ENCODE results near the gene AHCYL2.

The AHCYL2 gene

DNA sequence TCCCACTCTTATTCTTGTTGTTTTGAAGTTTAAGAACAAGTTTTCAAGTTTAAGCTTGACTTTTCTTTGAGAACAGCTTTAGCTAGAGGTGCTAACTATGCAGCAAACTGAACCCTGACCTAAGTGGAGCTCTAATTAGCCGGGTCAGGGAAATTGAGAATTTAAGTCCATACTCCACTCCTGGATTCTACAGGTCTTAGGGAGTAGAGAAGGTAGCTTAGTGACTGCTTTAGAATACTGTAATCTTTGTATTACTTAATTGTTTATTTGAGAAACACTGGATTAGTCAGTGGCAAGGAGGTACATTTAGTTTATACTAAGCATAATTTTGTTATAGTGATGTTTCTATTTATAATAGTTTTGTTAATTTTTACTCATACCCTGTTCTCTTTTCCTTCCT lies 134.8 kb downstream of the AHCYL2 start:
- Histone ChIP-seq H3K9ac (no peak overlapping the region), H3K27ac (no peak overlapping the region), H2AFZ (no peak overlapping the region), H3K4me3 (ENCODE audit: low read depth, low read length) (no peak overlapping the region), H3K79me2 (no peaks in the 10 kb centered on the region), H3K27me3 (ENCODE audit: control insufficient read depth, insufficient read depth, low read length) (no peaks in the 10 kb centered on the region), H3K4me2 (ENCODE audit: low read length) (no peak overlapping the region), H3K9me3 (ENCODE audit: control insufficient read depth, low read length) (no peaks in the 10 kb centered on the region), H3K4me1 (no peaks in the 10 kb centered on the region), H3K36me3 (ENCODE audit: control insufficient read depth, insufficient read depth, low read length) (no peaks in the 10 kb centered on the region)
- TF ChIP-seq, protein P1, sequence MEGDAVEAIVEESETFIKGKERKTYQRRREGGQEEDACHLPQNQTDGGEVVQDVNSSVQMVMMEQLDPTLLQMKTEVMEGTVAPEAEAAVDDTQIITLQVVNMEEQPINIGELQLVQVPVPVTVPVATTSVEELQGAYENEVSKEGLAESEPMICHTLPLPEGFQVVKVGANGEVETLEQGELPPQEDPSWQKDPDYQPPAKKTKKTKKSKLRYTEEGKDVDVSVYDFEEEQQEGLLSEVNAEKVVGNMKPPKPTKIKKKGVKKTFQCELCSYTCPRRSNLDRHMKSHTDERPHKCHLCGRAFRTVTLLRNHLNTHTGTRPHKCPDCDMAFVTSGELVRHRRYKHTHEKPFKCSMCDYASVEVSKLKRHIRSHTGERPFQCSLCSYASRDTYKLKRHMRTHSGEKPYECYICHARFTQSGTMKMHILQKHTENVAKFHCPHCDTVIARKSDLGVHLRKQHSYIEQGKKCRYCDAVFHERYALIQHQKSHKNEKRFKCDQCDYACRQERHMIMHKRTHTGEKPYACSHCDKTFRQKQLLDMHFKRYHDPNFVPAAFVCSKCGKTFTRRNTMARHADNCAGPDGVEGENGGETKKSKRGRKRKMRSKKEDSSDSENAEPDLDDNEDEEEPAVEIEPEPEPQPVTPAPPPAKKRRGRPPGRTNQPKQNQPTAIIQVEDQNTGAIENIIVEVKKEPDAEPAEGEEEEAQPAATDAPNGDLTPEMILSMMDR (IDR thresholded peaks at IDR 0.05): no peak

- no peak overlapping the region for H2AFZ ChIP-seq
- TF ChIP-seq, protein P1 (IDR thresholded peaks at IDR 0.05): no peak
Observed at GRCh38 chr7:129361771-129362170, 136.9 kb downstream of the AHCYL2 start.

GRCh38 chr7:129362496-129362895 lies 137.7 kb downstream of the AHCYL2 start:
- H3K4me2 ChIP-seq (ENCODE audit: low read length): no peak overlapping the region
- no peaks in the 10 kb centered on the region for H3K79me2 ChIP-seq
- no peak overlapping the region for H3K9ac ChIP-seq
- TF ChIP-seq, protein P1 (IDR thresholded peaks at IDR 0.05): no peak
- H3K36me3 ChIP-seq (ENCODE audit: control insufficient read depth, insufficient read depth, low read length): no peaks in the 10 kb centered on the region
- H3K9me3 ChIP-seq (ENCODE audit: control insufficient read depth, low read length): no peaks in the 10 kb centered on the region
- H2AFZ ChIP-seq: no peak overlapping the region
- no peaks in the 10 kb centered on the region for H3K27me3 ChIP-seq (ENCODE audit: control insufficient read depth, insufficient read depth, low read length)
- H3K27ac ChIP-seq: no peak overlapping the region
- no peak overlapping the region for H3K4me3 ChIP-seq (ENCODE audit: low read depth, low read length)
- no peaks in the 10 kb centered on the region for H3K4me1 ChIP-seq

More at GRCh38 chr7:129361771-129362170, 136.9 kb downstream of the AHCYL2 start:
- no peaks in the 10 kb centered on the region for H3K27me3 ChIP-seq (ENCODE audit: control insufficient read depth, insufficient read depth, low read length)
- no peak overlapping the region for H3K27ac ChIP-seq
- no peak overlapping the region for H3K9ac ChIP-seq
- H3K79me2 ChIP-seq: no peaks in the 10 kb centered on the region
- H3K4me2 ChIP-seq (ENCODE audit: low read length): no peak overlapping the region
- H3K36me3 ChIP-seq (ENCODE audit: control insufficient read depth, insufficient read depth, low read length): no peaks in the 10 kb centered on the region
- H3K4me3 ChIP-seq (ENCODE audit: low read depth, low read length): no peak overlapping the region
- no peaks in the 10 kb centered on the region for H3K9me3 ChIP-seq (ENCODE audit: control insufficient read depth, low read length)
- H3K4me1 ChIP-seq: no peaks in the 10 kb centered on the region

DNA sequence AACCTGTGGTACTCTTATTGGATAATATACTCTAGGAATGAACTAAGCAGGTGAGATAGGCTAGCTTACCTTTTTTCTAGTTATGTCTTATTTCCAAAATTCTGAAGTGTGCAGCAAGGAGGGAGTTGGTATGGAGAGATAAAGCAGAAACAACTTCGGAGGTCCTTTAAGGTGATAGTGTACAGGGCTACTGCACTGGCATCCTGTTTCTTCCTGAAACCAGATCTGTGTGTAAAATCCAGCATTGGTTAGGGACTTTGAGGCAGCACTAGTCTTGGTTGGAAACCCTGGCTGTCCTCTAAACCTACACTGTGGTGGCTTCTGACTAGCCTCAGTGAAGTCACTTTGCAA lies 142.5 kb downstream of the AHCYL2 start:
- H3K79me2 ChIP-seq: no peaks in the 10 kb centered on the region
- H3K9me3 ChIP-seq (ENCODE audit: control insufficient read depth, low read length): no peaks in the 10 kb centered on the region
- TF ChIP-seq, protein P1 (IDR thresholded peaks at IDR 0.05): no peak
- H3K27ac ChIP-seq: no peak overlapping the region
- H3K4me1 ChIP-seq: peaks cover 3% of the 10 kb centered on the region
- H3K4me3 ChIP-seq (ENCODE audit: low read depth, low read length): no peak overlapping the region
- H3K27me3 ChIP-seq (ENCODE audit: control insufficient read depth, insufficient read depth, low read length): no peaks in the 10 kb centered on the region
- H3K9ac ChIP-seq: no peak overlapping the region
- no peaks in the 10 kb centered on the region for H3K36me3 ChIP-seq (ENCODE audit: control insufficient read depth, insufficient read depth, low read length)
- no peak overlapping the region for H3K4me2 ChIP-seq (ENCODE audit: low read length)
- H2AFZ ChIP-seq: peak overlapping the region; percentile 21

GRCh38 chr7:129367700-129368388 lies 143.0 kb downstream of the AHCYL2 start:
- TF ChIP-seq, protein P1 (IDR thresholded peaks at IDR 0.05): peak; percentile 84
- Histone ChIP-seq H2AFZ (peak overlapping the region; percentile 21), H3K4me2 (ENCODE audit: low read length) (no peak overlapping the region), H3K9me3 (ENCODE audit: control insufficient read depth, low read length) (no peaks in the 10 kb centered on the region), H3K79me2 (no peaks in the 10 kb centered on the region), H3K27me3 (ENCODE audit: control insufficient read depth, insufficient read depth, low read length) (no peaks in the 10 kb centered on the region), H3K27ac (no peak overlapping the region), H3K4me1 (peaks cover 3% of the 10 kb centered on the region), H3K9ac (no peak overlapping the region), H3K4me3 (ENCODE audit: low read depth, low read length) (no peak overlapping the region), H3K36me3 (ENCODE audit: control insufficient read depth, insufficient read depth, low read length) (no peaks in the 10 kb centered on the region)
